Body of pancreas (tissue), 4 donors: ENCODE results near the gene RUFY2.
A peak's percentile ranks its signal among the peaks of the same experiment; 100 is the strongest.

Source experiments
- CTCF ChIP-seq, 7 experiments: fragments of 450-650 bp in 4 of 7; fragments of 200-600 bp in 3 of 7; sonication (generic) in 3 of 7; IDR thresholded peaks; one replicate each; pipeline ENCODE4 v1.5.1; 2016 to 2019; ENCODE audit warnings: antibody characterized with exemption in 7 of 7
- POLR2A ChIP-seq, 3 donors: fragments of 450-650 bp; IDR thresholded peaks; one replicate each; pipeline ENCODE4 v1.6.1; 2016; ENCODE audit warnings: antibody characterized with exemption in 3 of 3, mild to moderate bottlenecking in 2 of 3

- TF ChIP-seq CTCF (IDR thresholded peaks at IDR 0.05) = peak; percentile 26 to 78 (median 70)
- no peak for TF ChIP-seq POLR2A (IDR thresholded peaks at IDR 0.05)
Observed at GRCh38 chr10:68301790-68302502, 105.1 kb downstream of the RUFY2 start.
